HepG2 (cell line): ENCODE data around the gene RNASE4. TPM values are rescaled to one million over a fixed set of nuclear protein-coding genes. Genes with fewer than 3 reads are reported as not detected.

ENCODE experiments used
- ATAC-seq: fragments of 200-7000 bp; cut with Tn5 transposase; 3 replicates; pipeline ENCODE4 v1.9.1; 2020; ENCODE audit warnings: mild to moderate bottlenecking, moderate library complexity
- BruUV-seq: library from RNA; stranded (reverse); fragments of 400-500 nt; replicated peaks from 2 replicates; lab custom pipeline; 2021; lab: Mats Ljungman, UMichigan
- CTCF ChIA-PET: fragments of 300-600 bp; formaldehyde crosslinking; extraction: SDS; loops from one replicate; lab custom pipeline; 2021; ENCODE audit warnings: low total read pairs, inconsistent platforms, low intra/inter-chr PET ratio; lab: Yijun Ruan, JAX
- POLR2A ChIA-PET: fragments of 350-600 bp; sonication (Branson Sonifier 250); formaldehyde crosslinking; loops from one replicate; lab custom pipeline; 2020; ENCODE audit warnings: antibody characterized with exemption, inconsistent platforms; lab: Yijun Ruan, JAX
- DNase-seq: peaks from one replicate; pipeline ENCODE4 v3.0.0-alpha.2; 2015; ENCODE audit warnings: low spot score
- FAIRE-seq: peaks from 3 replicates; lab custom pipeline; 2011; peaks lifted over from hg19 to GRCh38; lab: Jason Lieb, UNC
- H2AFZ ChIP-seq: one replicate; pipeline ENCODE4 v1.6.1; 2011; ENCODE audit warnings: low read length, inconsistent platforms
- H3K27ac ChIP-seq: fragments of 300-600 bp; 3 replicates; pipeline ENCODE4 v1.8.0; 2011; ENCODE audit warnings: mixed run types, mild to moderate bottlenecking, mixed read lengths, low read length, inconsistent platforms; ENCODE audit not compliant: insufficient read depth; ENCODE audit errors: extremely low read length
- H3K27me3 ChIP-seq, 2 experiments: fragments of 200-600 bp in 1 of 2; 2 replicates in 1 of 2; 3 replicates in 1 of 2; pipeline versions ENCODE4 v1.6.0 to v1.8.0; 2011; ENCODE audit warnings: low read length in 2 of 2, mild to moderate bottlenecking in 2 of 2, moderate library complexity in 2 of 2, inconsistent platforms in 1 of 2; ENCODE audit not compliant: insufficient read depth in 2 of 2, control insufficient read depth in 1 of 2
- H3K36me3 ChIP-seq, 2 experiments: fragments of 200-600 bp in 1 of 2; replicated peaks in 1 of 2; 2 replicates in 1 of 2; 3 replicates in 1 of 2; pipeline versions ENCODE4 v1.5.1 to v1.8.0; 2011; ENCODE audit warnings: low read length in 2 of 2, inconsistent platforms in 1 of 2; ENCODE audit not compliant: insufficient read depth in 2 of 2, control insufficient read depth in 1 of 2
- H3K4me1 ChIP-seq: 2 replicates; pipeline ENCODE4 v1.5.1; 2012; ENCODE audit warnings: low read length, inconsistent platforms; ENCODE audit not compliant: insufficient read depth
- H3K4me2 ChIP-seq: 2 replicates; pipeline ENCODE4 v1.6.0; 2011; ENCODE audit warnings: low read depth, low read length, inconsistent platforms
- H3K4me3 ChIP-seq, 3 experiments: fragments of 200-600 bp in 1 of 3; sonication (generic), shearing (Covaris generic) in 1 of 3; replicated peaks in 1 of 3; 2 replicates each; pipeline ENCODE4 v1.5.1; 2011 to 2016; ENCODE audit warnings: low read length in 3 of 3, inconsistent platforms in 2 of 3, low read depth in 2 of 3, mild to moderate bottlenecking in 2 of 3, control low read depth in 1 of 3, mixed read lengths in 1 of 3; ENCODE audit not compliant: insufficient read depth in 1 of 3
- H3K79me2 ChIP-seq: one replicate; pipeline ENCODE4 v1.6.1; 2011; ENCODE audit warnings: low read length, inconsistent platforms; ENCODE audit not compliant: insufficient read depth
- H3K9ac ChIP-seq: 2 replicates; pipeline ENCODE4 v1.6.0; 2011; ENCODE audit warnings: mild to moderate bottlenecking, low read depth, low read length, inconsistent platforms; ENCODE audit not compliant: insufficient read depth
- H3K9me3 ChIP-seq: 2 replicates; pipeline ENCODE4 v1.5.1; 2012; ENCODE audit warnings: mild to moderate bottlenecking, low read length
- H4K20me1 ChIP-seq: 2 replicates; pipeline ENCODE4 v1.6.0; 2011; ENCODE audit warnings: inconsistent platforms, mild to moderate bottlenecking, low read length, moderate library complexity; ENCODE audit not compliant: insufficient read depth
- ATRX ChIP-seq: sonication (generic); formaldehyde crosslinking; IDR thresholded peaks from 2 replicates; pipeline ENCODE4 v1.4.0; 2020; ENCODE audit warnings: missing genetic modification reagents, borderline replicate concordance
- HNRNPK ChIP-seq: fragments of 200-400 bp; formaldehyde crosslinking; IDR thresholded peaks from 2 replicates; pipeline ENCODE4 v1.6.1; 2018; ENCODE audit warnings: low read length, low read depth, moderate library complexity, mild to moderate bottlenecking; ENCODE audit not compliant: poor library complexity, severe bottlenecking
- NFRKB ChIP-seq: fragments of 450-650 bp; IDR thresholded peaks from 2 replicates; pipeline ENCODE4 v1.6.1; 2017
- TEAD3 ChIP-seq: optimal IDR thresholded peaks from 2 replicates; pipeline ENCODE3; 2016; ENCODE audit warnings: borderline replicate concordance
- TMF1 ChIP-seq: sonication (generic); formaldehyde crosslinking; IDR thresholded peaks from 2 replicates; pipeline ENCODE4 v1.8.1; 2022; ENCODE audit warnings: low read depth, missing genetic modification reagents
- ZNF224 ChIP-seq: sonication (generic); formaldehyde crosslinking; IDR thresholded peaks from 2 replicates; pipeline ENCODE4 v1.5.0; 2020; ENCODE audit warnings: mild to moderate bottlenecking, missing genetic modification reagents
- WGBS: methylation state at CpG from one replicate; pipeline ENCODE4 v1.1.6; 2017; ENCODE audit warnings: low lambda C conversion rate; 5-methylcytosine and 5-hydroxymethylcytosine counted together
- in situ Hi-C: cut with HindIII; loops from 2 replicates; pipeline ENCODE4 v1.10.0; 2017; ENCODE audit warnings: low pct_unique_long_range_greater_than_20kb; ENCODE audit not compliant: extremely low pct_ligation_motif_present
- intact Hi-C: fragments of 100-400 bp; cut with micrococcal nuclease; formaldehyde crosslinking; loops from one replicate; pipeline ENCODE4 v1.10.0; 2022; ENCODE audit not compliant: unreplicated experiment
- polyA plus RNA-seq, 8 experiments: library from polyadenylated mRNA; depleted of rRNA in 3 of 8; stranded (reverse) in 7 of 8; unstranded in 1 of 8; fragments of >200 nt; fragmentation: Illumina TruSeq in 4 of 8; extraction: Trizol in 4 of 8; gene quantifications; 2 replicates each; pipeline versions ENCODE4 v1.2.1 to v1.2.3, GENCODE V29; 2011 to 2016; ENCODE audit warnings: low read depth in 4 of 8, missing spikeins in 1 of 8, mixed read lengths in 1 of 8; ENCODE audit not compliant: insufficient read depth in 1 of 8
- total RNA-seq, 5 experiments: library from RNA; depleted of rRNA; stranded (reverse); fragments of >200 nt; fragmentation: Illumina TruSeq; extraction: Trizol; gene quantifications; 2 replicates each; pipeline ENCODE4 v1.2.3, GENCODE V29; 2016; ENCODE audit warnings: low read depth in 1 of 5
- TF ChIP-seq, protein P1 (sequence below): sonication (generic); formaldehyde crosslinking; IDR thresholded peaks from 2 replicates; pipeline ENCODE4 v1.4.0; 2020; ENCODE audit warnings: missing genetic modification reagents, borderline replicate concordance
- TF ChIP-seq, protein P2 (sequence below): sonication (generic); formaldehyde crosslinking; IDR thresholded peaks from 2 replicates; pipeline ENCODE4 v1.4.0; 2020; ENCODE audit warnings: missing genetic modification reagents

The RNASE4 gene
- total and polyA plus RNA-seq, 2 of the 13 experiments (the other 11 are each of a cell fraction or from before 2014, with no cell fraction given): 109 to 983 TPM

- peaks cover 9% of the 10 kb centered on the region for H3K4me1 ChIP-seq
- 48% methylated on average over 2 of the region's 2 CpGs for WGBS
- H3K4me3 ChIP-seq: no peak overlapping the region
- H2AFZ ChIP-seq: no peak overlapping the region
- H3K9ac ChIP-seq: no peak overlapping the region
- TF ChIP-seq ZNF224 (CRISPR knock-in tag) (no peak), TEAD3 (CRISPR knock-in tag) (peak; percentile 40), HNRNPK (peak; percentile 45), TMF1 (no peak), ATRX (no peak), NFRKB (no peak)
- TF ChIP-seq, protein P1, sequence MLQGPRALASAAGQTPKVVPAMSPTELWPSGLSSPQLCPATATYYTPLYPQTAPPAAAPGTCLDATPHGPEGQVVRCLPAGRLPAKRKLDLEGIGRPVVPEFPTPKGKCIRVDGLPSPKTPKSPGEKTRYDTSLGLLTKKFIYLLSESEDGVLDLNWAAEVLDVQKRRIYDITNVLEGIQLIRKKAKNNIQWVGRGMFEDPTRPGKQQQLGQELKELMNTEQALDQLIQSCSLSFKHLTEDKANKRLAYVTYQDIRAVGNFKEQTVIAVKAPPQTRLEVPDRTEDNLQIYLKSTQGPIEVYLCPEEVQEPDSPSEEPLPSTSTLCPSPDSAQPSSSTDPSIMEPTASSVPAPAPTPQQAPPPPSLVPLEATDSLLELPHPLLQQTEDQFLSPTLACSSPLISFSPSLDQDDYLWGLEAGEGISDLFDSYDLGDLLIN (CRISPR knock-in tag): no peak
- TF ChIP-seq, all 625 proteins: peak for 2
- Histone ChIP-seq H3K27ac (no peak overlapping the region), H4K20me1 (no peaks in the 10 kb centered on the region), H3K9me3 (peaks cover 5% of the 10 kb centered on the region; the same call in 1 of the 2 replicates), H3K36me3 (no peaks in the 10 kb centered on the region), H3K4me2 (0 out of 2 replicates have a peak overlapping the region, but pooled peaks have one; percentile 18), H3K27me3 (no peaks in the 10 kb centered on the region), H3K79me2 (no peaks in the 10 kb centered on the region)
- ATAC-seq: no peak
- in situ Hi-C loops: no loop called here
- no peak for DNase-seq
- ChIA-PET CTCF (no interaction called here), POLR2A (no interaction called here)
- intact Hi-C loops: no loop called here
- no peak for FAIRE-seq
- no TSS peak for BruUV-seq
Measured at GRCh38 chr14:20707622-20708021, 23.3 kb downstream of the RNASE4 start.

DNA sequence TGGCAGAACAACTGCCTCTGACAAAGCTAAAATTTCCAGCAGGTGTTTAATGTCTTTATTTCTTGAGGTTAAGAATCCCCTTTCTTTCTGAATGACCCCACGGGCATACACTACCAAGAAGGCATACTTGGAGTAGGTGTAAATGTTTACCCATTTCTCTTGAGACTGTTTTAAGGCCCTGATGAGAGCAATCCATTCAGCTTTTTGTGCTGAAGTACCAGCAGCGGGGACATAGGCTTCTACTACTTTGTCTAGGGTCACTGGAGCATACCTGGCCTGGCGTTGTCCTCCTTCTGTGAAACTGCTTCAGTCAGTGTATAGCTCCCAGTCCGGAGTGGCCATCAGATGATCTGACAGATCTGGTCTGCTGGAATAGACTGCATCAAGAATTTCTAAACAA, 26.9 kb downstream of the RNASE4 start:
- Histone ChIP-seq H3K27me3 (no peaks in the 10 kb centered on the region), H3K9me3 (peaks cover 5% of the 10 kb centered on the region; the same call in 1 of the 2 replicates), H3K4me3 (no peak overlapping the region), H3K36me3 (no peaks in the 10 kb centered on the region), H4K20me1 (no peaks in the 10 kb centered on the region), H3K4me2 (no peak overlapping the region), H3K79me2 (no peaks in the 10 kb centered on the region), H3K4me1 (peaks cover 9% of the 10 kb centered on the region), H3K27ac (no peak overlapping the region), H3K9ac (no peak overlapping the region), H2AFZ (no peak overlapping the region)
- ATAC-seq (no peak), FAIRE-seq (no peak), DNase-seq (no peak)
- ChIA-PET CTCF (no interaction called here), POLR2A (no interaction called here)
- in situ Hi-C loops: no loop called here
- no TSS peak for BruUV-seq
- intact Hi-C loops: no loop called here
- WGBS: 20% methylated on average over 4 of the region's 4 CpGs
- TF ChIP-seq, protein P2, sequence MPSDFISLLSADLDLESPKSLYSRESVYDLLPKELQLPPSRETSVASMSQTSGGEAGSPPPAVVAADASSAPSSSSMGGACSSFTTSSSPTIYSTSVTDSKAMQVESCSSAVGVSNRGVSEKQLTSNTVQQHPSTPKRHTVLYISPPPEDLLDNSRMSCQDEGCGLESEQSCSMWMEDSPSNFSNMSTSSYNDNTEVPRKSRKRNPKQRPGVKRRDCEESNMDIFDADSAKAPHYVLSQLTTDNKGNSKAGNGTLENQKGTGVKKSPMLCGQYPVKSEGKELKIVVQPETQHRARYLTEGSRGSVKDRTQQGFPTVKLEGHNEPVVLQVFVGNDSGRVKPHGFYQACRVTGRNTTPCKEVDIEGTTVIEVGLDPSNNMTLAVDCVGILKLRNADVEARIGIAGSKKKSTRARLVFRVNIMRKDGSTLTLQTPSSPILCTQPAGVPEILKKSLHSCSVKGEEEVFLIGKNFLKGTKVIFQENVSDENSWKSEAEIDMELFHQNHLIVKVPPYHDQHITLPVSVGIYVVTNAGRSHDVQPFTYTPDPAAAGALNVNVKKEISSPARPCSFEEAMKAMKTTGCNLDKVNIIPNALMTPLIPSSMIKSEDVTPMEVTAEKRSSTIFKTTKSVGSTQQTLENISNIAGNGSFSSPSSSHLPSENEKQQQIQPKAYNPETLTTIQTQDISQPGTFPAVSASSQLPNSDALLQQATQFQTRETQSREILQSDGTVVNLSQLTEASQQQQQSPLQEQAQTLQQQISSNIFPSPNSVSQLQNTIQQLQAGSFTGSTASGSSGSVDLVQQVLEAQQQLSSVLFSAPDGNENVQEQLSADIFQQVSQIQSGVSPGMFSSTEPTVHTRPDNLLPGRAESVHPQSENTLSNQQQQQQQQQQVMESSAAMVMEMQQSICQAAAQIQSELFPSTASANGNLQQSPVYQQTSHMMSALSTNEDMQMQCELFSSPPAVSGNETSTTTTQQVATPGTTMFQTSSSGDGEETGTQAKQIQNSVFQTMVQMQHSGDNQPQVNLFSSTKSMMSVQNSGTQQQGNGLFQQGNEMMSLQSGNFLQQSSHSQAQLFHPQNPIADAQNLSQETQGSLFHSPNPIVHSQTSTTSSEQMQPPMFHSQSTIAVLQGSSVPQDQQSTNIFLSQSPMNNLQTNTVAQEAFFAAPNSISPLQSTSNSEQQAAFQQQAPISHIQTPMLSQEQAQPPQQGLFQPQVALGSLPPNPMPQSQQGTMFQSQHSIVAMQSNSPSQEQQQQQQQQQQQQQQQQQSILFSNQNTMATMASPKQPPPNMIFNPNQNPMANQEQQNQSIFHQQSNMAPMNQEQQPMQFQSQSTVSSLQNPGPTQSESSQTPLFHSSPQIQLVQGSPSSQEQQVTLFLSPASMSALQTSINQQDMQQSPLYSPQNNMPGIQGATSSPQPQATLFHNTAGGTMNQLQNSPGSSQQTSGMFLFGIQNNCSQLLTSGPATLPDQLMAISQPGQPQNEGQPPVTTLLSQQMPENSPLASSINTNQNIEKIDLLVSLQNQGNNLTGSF (CRISPR knock-in tag): no peak
